ENCODE results near the gene RAB31. TPM values are rescaled to one million over a fixed set of nuclear protein-coding genes. Genes with fewer than 3 reads are reported as not detected.
A peak's percentile ranks its signal among the peaks of the same experiment; 100 is the strongest.

RAB31 gene
- total RNA-seq (7.8 and 8.7 TPM in 2 replicates), polyA plus RNA-seq (27.7 and 43.8 TPM in 2 replicates)

GRCh38 chr18:9708057-9708433 is at the start of gene RAB31:
Gene RAB31 (plus strand): TSS chr18:9708301. CDS start chr18:9708406, 105 bp downstream.
- H3K27me3 ChIP-seq, result peaks cover 6% of the 10 kb centered on the region
- H3K36me3 ChIP-seq, result no peaks in the 10 kb centered on the region
- no peaks in the 10 kb centered on the region for H3K4me1 ChIP-seq (ENCODE audit: low read depth)
- no peak within 1 kb of the TSS for H3K27ac ChIP-seq
- no peaks in the 10 kb centered on the region for H3K9me3 ChIP-seq (ENCODE audit: low read depth)
- peak; percentile 81 to 93 for DNase-seq (ENCODE audit: low read depth in 1 of 2, low spot score in 1 of 2)
- no peak for TF ChIP-seq CTCF (IDR thresholded peaks at IDR 0.05; ENCODE audit: low read depth, low read length)
- H3K4me3 ChIP-seq, result peak within 1 kb of the TSS; percentile 92

GRCh38 chr18:9659499-9660375 is 48.4 kb upstream of the RAB31 start:
- no peak for DNase-seq (ENCODE audit: low read depth in 1 of 2, low spot score in 1 of 2)
- Histone ChIP-seq H3K4me1 (ENCODE audit: low read depth) (no peaks in the 10 kb centered on the region), H3K27me3 (no peaks in the 10 kb centered on the region), H3K36me3 (no peaks in the 10 kb centered on the region), H3K4me3 (no peak overlapping the region), H3K9me3 (ENCODE audit: low read depth) (no peaks in the 10 kb centered on the region), H3K27ac (no peak overlapping the region)
- TF ChIP-seq CTCF (IDR thresholded peaks at IDR 0.05; ENCODE audit: low read depth, low read length), result no peak

- H3K4me1 ChIP-seq (ENCODE audit: low read depth), result no peaks in the 10 kb centered on the region
- no peaks in the 10 kb centered on the region for H3K36me3 ChIP-seq
- H3K9me3 ChIP-seq (ENCODE audit: low read depth), result no peaks in the 10 kb centered on the region
- H3K4me3 ChIP-seq, result no peak overlapping the region
- no peaks in the 10 kb centered on the region for H3K27me3 ChIP-seq
- TF ChIP-seq CTCF (IDR thresholded peaks at IDR 0.05; ENCODE audit: low read depth, low read length), result peak; percentile 25
- H3K27ac ChIP-seq, result no peak overlapping the region
- DNase-seq (ENCODE audit: low read depth in 1 of 2, low spot score in 1 of 2), result peak in 1 of 2 donors; percentile 23
Observed at GRCh38 chr18:9661564-9661963, 46.5 kb upstream of the RAB31 start.

GRCh38 chr18:9663377-9663776 is 44.7 kb upstream of the RAB31 start:
- Histone ChIP-seq H3K27ac (no peak overlapping the region), H3K4me3 (no peak overlapping the region), H3K9me3 (ENCODE audit: low read depth) (no peaks in the 10 kb centered on the region), H3K4me1 (ENCODE audit: low read depth) (no peaks in the 10 kb centered on the region), H3K36me3 (no peaks in the 10 kb centered on the region), H3K27me3 (no peaks in the 10 kb centered on the region)
- no peak for TF ChIP-seq CTCF (IDR thresholded peaks at IDR 0.05; ENCODE audit: low read depth, low read length)
- DNase-seq (ENCODE audit: low read depth in 1 of 2, low spot score in 1 of 2), result no peak

GRCh38 chr18:9665314-9665713 is 42.8 kb upstream of the RAB31 start:
- H3K4me1 ChIP-seq (ENCODE audit: low read depth), result no peaks in the 10 kb centered on the region
- TF ChIP-seq CTCF (IDR thresholded peaks at IDR 0.05; ENCODE audit: low read depth, low read length), result no peak
- no peaks in the 10 kb centered on the region for H3K9me3 ChIP-seq (ENCODE audit: low read depth)
- no peaks in the 10 kb centered on the region for H3K27me3 ChIP-seq
- no peak overlapping the region for H3K27ac ChIP-seq
- H3K36me3 ChIP-seq, result no peaks in the 10 kb centered on the region
- H3K4me3 ChIP-seq, result no peak overlapping the region
- no peak for DNase-seq (ENCODE audit: low read depth in 1 of 2, low spot score in 1 of 2)
